ENCODE measurements around the gene ABLIM1.
A peak's percentile ranks its signal among the peaks of the same experiment; 100 is the strongest.

Gene ABLIM1

DNA sequence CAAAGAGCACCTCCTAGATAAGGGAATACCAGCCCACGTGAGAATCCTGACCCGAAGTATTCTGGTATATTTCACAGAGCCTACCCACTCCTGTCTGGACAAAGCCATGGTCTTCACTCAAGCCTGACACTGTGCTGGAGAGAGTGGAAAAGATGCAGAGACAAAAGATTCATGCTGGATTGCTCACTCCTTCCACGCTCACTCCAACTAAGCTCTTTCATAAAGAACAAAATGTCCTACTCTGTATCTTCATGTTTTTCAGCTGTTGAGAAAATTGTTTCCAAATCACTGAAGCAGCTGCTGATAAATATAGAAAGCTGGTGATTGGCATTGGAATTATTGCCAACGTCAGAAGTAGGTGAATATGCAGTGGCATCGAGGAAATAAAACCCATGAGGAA lies 106.0 kb downstream of the ABLIM1 start:
- no peak overlapping the region for H3K9ac ChIP-seq
- H3K4me3 ChIP-seq: no peak overlapping the region
- H3K4me1 ChIP-seq: peaks cover 7% of the 10 kb centered on the region; the same call in 1 of the 2 replicates
- no peak overlapping the region for H3K27ac ChIP-seq
- H3K4me2 ChIP-seq: no peak overlapping the region
- TF ChIP-seq Cebpa-rat (IDR thresholded peaks at IDR 0.05): no peak
- no peaks in the 10 kb centered on the region for H3K36me3 ChIP-seq
- H4K20me1 ChIP-seq: no peaks in the 10 kb centered on the region
- peaks cover 8% of the 10 kb centered on the region for H3K9me3 ChIP-seq
- H3K27me3 ChIP-seq: peaks cover 12% of the 10 kb centered on the region

DNA sequence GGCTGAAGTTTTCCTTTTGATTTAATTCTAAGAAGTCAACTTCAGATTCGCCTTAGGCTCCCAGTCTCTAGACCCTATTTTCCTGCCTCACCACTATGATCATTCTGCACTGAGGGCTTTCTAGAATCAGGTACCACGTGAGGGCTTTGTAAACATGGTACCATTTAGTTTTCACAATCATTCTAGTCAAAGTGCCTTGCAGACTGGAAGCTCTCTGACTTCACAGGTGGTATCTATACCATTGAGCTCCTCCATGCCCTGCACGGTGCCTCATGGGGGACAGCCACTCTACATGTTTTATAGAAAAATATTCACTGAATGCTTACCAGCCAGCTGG lies 106.5 kb downstream of the ABLIM1 start:
- H3K4me2 ChIP-seq: no peak overlapping the region
- no peaks in the 10 kb centered on the region for H3K36me3 ChIP-seq
- peaks cover 3% of the 10 kb centered on the region; the same call in 1 of the 2 replicates for H3K9me3 ChIP-seq
- H3K27ac ChIP-seq: no peak overlapping the region
- H3K9ac ChIP-seq: no peak overlapping the region
- TF ChIP-seq Cebpa-rat (IDR thresholded peaks at IDR 0.05): no peak
- peaks cover 7% of the 10 kb centered on the region; the same call in 1 of the 2 replicates for H3K4me1 ChIP-seq
- H3K27me3 ChIP-seq: peaks cover 12% of the 10 kb centered on the region
- no peak overlapping the region for H3K4me3 ChIP-seq
- no peaks in the 10 kb centered on the region for H4K20me1 ChIP-seq

DNA sequence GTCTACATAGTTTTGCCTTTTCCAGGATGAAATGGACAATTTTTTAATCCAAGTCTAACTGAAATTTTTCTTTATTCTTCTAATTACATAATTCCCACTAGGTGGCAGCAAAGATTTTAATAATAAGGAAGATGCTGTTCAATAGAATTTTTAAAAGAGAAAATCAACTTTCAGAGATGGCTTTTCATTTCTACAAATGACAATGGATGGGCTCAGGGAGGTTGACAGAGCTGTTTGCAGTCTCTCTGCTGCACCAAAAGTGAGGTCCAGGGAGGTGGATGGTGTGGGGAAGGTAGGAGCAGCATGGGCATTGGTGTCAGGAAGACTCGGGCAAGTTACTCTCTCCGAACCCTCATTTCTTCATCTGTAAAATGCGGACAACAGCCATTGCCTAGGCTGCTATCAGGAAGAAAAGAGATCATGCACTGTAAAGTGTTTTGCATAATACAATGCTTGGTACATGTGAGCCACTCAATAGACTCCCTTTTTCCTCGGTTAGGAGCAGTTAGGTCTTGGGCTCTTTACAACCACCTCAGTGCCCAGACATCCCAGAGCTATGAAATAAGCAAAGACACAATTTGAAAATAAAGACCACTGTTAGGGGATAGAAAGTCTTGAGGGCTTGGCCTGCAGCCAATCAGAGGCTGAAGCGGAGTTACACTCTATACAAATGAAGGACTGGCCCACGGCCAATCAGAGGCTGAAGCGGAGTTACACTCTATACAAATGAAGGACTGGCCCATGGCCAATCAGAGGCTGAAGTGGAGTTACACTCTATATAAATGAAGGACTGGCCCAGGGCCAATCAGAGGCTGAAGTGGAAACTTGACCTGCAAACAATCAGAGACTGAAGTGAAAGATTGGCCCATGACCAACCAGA lies 107.1 kb downstream of the ABLIM1 start:
- Histone ChIP-seq H3K27me3 (peaks cover 12% of the 10 kb centered on the region), H3K4me1 (peaks cover 9% of the 10 kb centered on the region), H3K4me2 (no peak overlapping the region), H3K36me3 (no peaks in the 10 kb centered on the region), H3K9me3 (0 out of 2 replicates have a peak, but pooled peaks cover under 1% of the 10 kb centered on the region), H3K9ac (no peak overlapping the region), H3K27ac (no peak overlapping the region), H3K4me3 (no peak overlapping the region), H4K20me1 (no peaks in the 10 kb centered on the region)
- no peak for TF ChIP-seq Cebpa-rat (IDR thresholded peaks at IDR 0.05)

GRCh38 chr10:114548662-114549061 lies 109.4 kb downstream of the ABLIM1 start:
- H3K27ac ChIP-seq: no peak overlapping the region
- no peak overlapping the region for H3K4me2 ChIP-seq
- no peaks in the 10 kb centered on the region for H3K36me3 ChIP-seq
- no peak overlapping the region for H3K4me3 ChIP-seq
- H3K4me1 ChIP-seq: peaks cover 32% of the 10 kb centered on the region
- H3K27me3 ChIP-seq: peaks cover 12% of the 10 kb centered on the region
- H3K9me3 ChIP-seq: no peaks in the 10 kb centered on the region
- no peak overlapping the region for H3K9ac ChIP-seq
- no peak for TF ChIP-seq Cebpa-rat (IDR thresholded peaks at IDR 0.05)
- no peaks in the 10 kb centered on the region for H4K20me1 ChIP-seq

GRCh38 chr10:114547514-114547913 lies 110.6 kb downstream of the ABLIM1 start:
- Histone ChIP-seq H3K9me3 (no peaks in the 10 kb centered on the region), H4K20me1 (no peaks in the 10 kb centered on the region), H3K36me3 (no peaks in the 10 kb centered on the region), H3K27ac (no peak overlapping the region), H3K4me1 (peaks cover 44% of the 10 kb centered on the region), H3K4me2 (peak overlapping the region; percentile 34), H3K27me3 (peaks cover 12% of the 10 kb centered on the region), H3K9ac (no peak overlapping the region), H3K4me3 (no peak overlapping the region)
- TF ChIP-seq Cebpa-rat (IDR thresholded peaks at IDR 0.05): no peak

DNA sequence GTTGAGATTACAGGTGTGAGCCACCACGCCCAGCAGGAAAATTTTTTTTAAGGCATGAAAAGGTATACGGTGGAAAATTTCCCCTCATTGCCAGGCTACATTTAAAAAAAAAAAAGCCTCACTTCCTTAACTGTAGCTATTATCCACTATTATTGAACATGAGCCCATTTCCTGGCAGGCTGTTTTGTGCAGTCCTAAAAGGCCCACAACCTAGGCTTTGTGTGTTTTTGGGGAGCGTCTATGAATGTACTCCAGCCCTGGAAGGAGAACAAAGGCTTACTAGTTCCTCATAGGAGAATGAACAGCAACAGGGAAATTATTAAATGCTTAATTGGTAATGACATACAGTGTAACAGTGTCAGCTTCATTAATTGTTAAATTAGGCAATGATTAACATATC lies 111.0 kb downstream of the ABLIM1 start:
- Histone ChIP-seq H3K36me3 (no peaks in the 10 kb centered on the region), H3K4me3 (no peak overlapping the region), H3K27me3 (peaks cover 12% of the 10 kb centered on the region), H3K4me1 (peaks cover 48% of the 10 kb centered on the region), H3K4me2 (no peak overlapping the region), H3K27ac (no peak overlapping the region), H4K20me1 (no peaks in the 10 kb centered on the region), H3K9me3 (no peaks in the 10 kb centered on the region), H3K9ac (no peak overlapping the region)
- no peak for TF ChIP-seq Cebpa-rat (IDR thresholded peaks at IDR 0.05)

- no peak overlapping the region for H3K4me3 ChIP-seq
- H3K27me3 ChIP-seq: peaks cover 12% of the 10 kb centered on the region
- H3K9ac ChIP-seq: no peak overlapping the region
- H3K36me3 ChIP-seq: no peaks in the 10 kb centered on the region
- no peak overlapping the region for H3K27ac ChIP-seq
- peak overlapping the region; percentile 80; the same call in 1 of the 2 replicates for H3K4me2 ChIP-seq
- peaks cover 61% of the 10 kb centered on the region for H3K4me1 ChIP-seq
- TF ChIP-seq Cebpa-rat (IDR thresholded peaks at IDR 0.05): no peak
- H3K9me3 ChIP-seq: no peaks in the 10 kb centered on the region
- H4K20me1 ChIP-seq: no peaks in the 10 kb centered on the region
Measured at GRCh38 chr10:114545819-114546218, 112.3 kb downstream of the ABLIM1 start.

DNA sequence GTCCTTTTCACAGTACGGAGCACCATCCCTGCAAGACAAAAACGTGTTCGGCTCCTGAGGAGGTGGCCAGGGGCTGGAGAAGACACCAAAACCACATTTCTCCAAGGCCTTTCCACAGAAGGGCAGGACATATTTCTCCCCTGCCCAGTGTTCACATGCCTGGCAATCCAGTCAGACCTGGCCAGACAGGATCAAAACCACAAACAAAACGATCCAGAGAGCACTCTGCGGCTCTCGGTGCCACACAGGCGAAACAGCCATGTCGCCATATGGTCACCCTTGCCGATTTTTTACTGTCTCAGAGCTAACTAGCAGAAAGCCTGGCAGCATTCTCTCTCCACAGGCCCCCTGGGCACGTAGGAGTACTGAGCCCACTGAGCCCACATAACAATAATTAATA lies 113.0 kb downstream of the ABLIM1 start:
- Histone ChIP-seq H3K4me1 (peaks cover 67% of the 10 kb centered on the region), H3K36me3 (no peaks in the 10 kb centered on the region), H4K20me1 (no peaks in the 10 kb centered on the region), H3K4me2 (peak overlapping the region; percentile 80), H3K27me3 (peaks cover 12% of the 10 kb centered on the region), H3K9me3 (no peaks in the 10 kb centered on the region), H3K9ac (no peak overlapping the region), H3K27ac (no peak overlapping the region), H3K4me3 (no peak overlapping the region)
- no peak for TF ChIP-seq Cebpa-rat (IDR thresholded peaks at IDR 0.05)

- peak overlapping the region; percentile 46; the same call in 1 of the 2 replicates for H3K9ac ChIP-seq
- H3K27ac ChIP-seq: peak overlapping the region; percentile 78
- no peak for TF ChIP-seq Cebpa-rat (IDR thresholded peaks at IDR 0.05)
Measured at GRCh38 chr10:114544045-114544659, 113.9 kb downstream of the ABLIM1 start.

GRCh38 chr10:114543456-114543855 lies 114.6 kb downstream of the ABLIM1 start:
- H3K27me3 ChIP-seq: peaks cover 11% of the 10 kb centered on the region
- no peaks in the 10 kb centered on the region for H3K9me3 ChIP-seq
- no peak for TF ChIP-seq Cebpa-rat (IDR thresholded peaks at IDR 0.05)
- peak overlapping the region; percentile 80 for H3K4me2 ChIP-seq
- peak overlapping the region; percentile 46; the same call in 1 of the 2 replicates for H3K9ac ChIP-seq
- no peaks in the 10 kb centered on the region for H4K20me1 ChIP-seq
- no peak overlapping the region for H3K4me3 ChIP-seq
- peak overlapping the region; percentile 78 for H3K27ac ChIP-seq
- H3K4me1 ChIP-seq: peaks cover 79% of the 10 kb centered on the region
- no peaks in the 10 kb centered on the region for H3K36me3 ChIP-seq

More at GRCh38 chr10:114544045-114544659, 113.9 kb downstream of the ABLIM1 start:
- Histone ChIP-seq H3K9me3 (no peaks in the 10 kb centered on the region), H3K36me3 (no peaks in the 10 kb centered on the region), H3K4me1 (peaks cover 72% of the 10 kb centered on the region), H4K20me1 (no peaks in the 10 kb centered on the region), H3K27me3 (peaks cover 12% of the 10 kb centered on the region), H3K4me3 (no peak overlapping the region), H3K4me2 (peak overlapping the region; percentile 80)
